HCT116 (cell line): Measurements from ENCODE around the gene AGAP5. TPM values are rescaled to one million over a fixed set of nuclear protein-coding genes. Genes with fewer than 3 reads are reported as not detected.

Experiments used
- ATAC-seq: fragments of 200-7000 bp; cut with Tn5 transposase; 2 replicates; pipeline ENCODE4 v1.9.1; 2020; ENCODE audit warnings: mild to moderate bottlenecking, moderate library complexity
- BruUV-seq: library from RNA; stranded (reverse); fragments of 400-500 nt; replicated peaks from 2 replicates; lab custom pipeline; 2021; lab: Mats Ljungman, UMichigan
- CTCF ChIA-PET: fragments of 300-600 bp; sonication (Branson Sonifier 250); formaldehyde crosslinking; loops from one replicate; lab custom pipeline; 2021; ENCODE audit warnings: antibody characterized with exemption; lab: Charles Lee
- POLR2A ChIA-PET: fragments of 300-600, 350-600 bp; sonication (Branson Sonifier 250); formaldehyde crosslinking; loops from one replicate; lab custom pipeline; 2021; ENCODE audit warnings: antibody characterized with exemption; lab: Charles Lee
- RAD21 ChIA-PET, 2 experiments: fragments of 300-600 bp; sonication (Branson Sonifier 250); formaldehyde crosslinking; loops; one replicate each; lab custom pipeline; 2023; ENCODE audit warnings: low total read pairs in 2 of 2; ENCODE audit not compliant: uncharacterized antibody in 2 of 2, unreplicated experiment in 2 of 2, low non-redundant PET in 1 of 2; lab: Charles Lee
- DNase-seq: peaks from one replicate; pipeline ENCODE4 v3.0.0-alpha.2; 2010; ENCODE audit warnings: low read depth, low spot score
- H2AFZ ChIP-seq: fragments of 200-600 bp; shearing (Covaris generic), sonication (generic); 2 replicates; pipeline ENCODE4 v1.6.1; 2017; ENCODE audit warnings: low read depth, mixed run types, mixed read lengths, antibody characterized with exemption, low read length; ENCODE audit not compliant: poor library complexity, severe bottlenecking
- H3K27ac ChIP-seq: 2 replicates; pipeline ENCODE4 v1.5.1; 2012; ENCODE audit warnings: low read depth, low read length
- H3K27me3 ChIP-seq: fragments of 200-600 bp; sonication (generic); 2 replicates; pipeline ENCODE4 v1.6.1; 2016; ENCODE audit warnings: mixed run types, low read length, mixed read lengths; ENCODE audit not compliant: insufficient read depth
- H3K36me3 ChIP-seq, 2 experiments: fragments of 200-500 bp in 1 of 2; fragments of 200-600 bp in 1 of 2; sonication (Bioruptor generic) in 1 of 2; sonication (generic) in 1 of 2; 2 replicates each; pipeline versions ENCODE4 v1.5.1 to v1.6.1; 2014 to 2016; ENCODE audit warnings: low read length in 2 of 2, inconsistent platforms in 1 of 2, mixed read lengths in 1 of 2, mixed run types in 1 of 2; ENCODE audit not compliant: insufficient read depth in 2 of 2, control insufficient read depth in 1 of 2
- H3K4me1 ChIP-seq, 2 experiments: fragments of 200-600 bp in 1 of 2; sonication (generic) in 1 of 2; 2 replicates each; pipeline versions ENCODE4 v1.5.1 to v1.6.1; 2012 to 2017; ENCODE audit warnings: low read length in 2 of 2, inconsistent platforms in 1 of 2, mild to moderate bottlenecking in 1 of 2, mixed read lengths in 1 of 2, mixed run types in 1 of 2, moderate library complexity in 1 of 2; ENCODE audit not compliant: insufficient read depth in 2 of 2, control insufficient read depth in 1 of 2
- H3K4me2 ChIP-seq: fragments of 200-600 bp; sonication (generic); 2 replicates; pipeline ENCODE4 v1.6.1; 2017; ENCODE audit warnings: mixed run types, low read length, mixed read lengths
- H3K4me3 ChIP-seq, 2 experiments: fragments of 200-600 bp in 1 of 2; sonication (generic) in 1 of 2; replicated peaks in 1 of 2; 2 replicates each; pipeline ENCODE4 v1.5.1; 2011 to 2016; ENCODE audit warnings: low read length in 2 of 2, control low read depth in 1 of 2, low read depth in 1 of 2, mild to moderate bottlenecking in 1 of 2, mixed read lengths in 1 of 2, mixed run types in 1 of 2
- H3K79me2 ChIP-seq: fragments of 200-600 bp; sonication (generic); 2 replicates; pipeline ENCODE4 v1.6.1; 2017; ENCODE audit warnings: mild to moderate bottlenecking, mixed run types, low read length, moderate library complexity, mixed read lengths; ENCODE audit not compliant: insufficient read depth
- H3K9ac ChIP-seq: fragments of 200-600 bp; sonication (generic); 2 replicates; pipeline ENCODE4 v1.6.1; 2016; ENCODE audit warnings: low read length, mixed read lengths
- H3K9me2 ChIP-seq: fragments of 200-600 bp; sonication (generic), shearing (Covaris generic); 2 replicates; pipeline ENCODE4 v1.6.1; 2017; ENCODE audit warnings: mixed run types, mild to moderate bottlenecking, moderate library complexity; ENCODE audit not compliant: insufficient read depth
- H3K9me3 ChIP-seq, 2 experiments: fragments of 200-500 bp in 1 of 2; fragments of 200-600 bp in 1 of 2; sonication (Bioruptor generic) in 1 of 2; sonication (generic) in 1 of 2; 2 replicates each; pipeline ENCODE4 v1.6.1; 2014 to 2017; ENCODE audit warnings: low read length in 2 of 2, mixed read lengths in 2 of 2, inconsistent platforms in 1 of 2, low read depth in 1 of 2, mild to moderate bottlenecking in 1 of 2, mixed run types in 1 of 2, moderate library complexity in 1 of 2; ENCODE audit not compliant: control insufficient read depth in 1 of 2, insufficient read depth in 1 of 2
- H4K20me1 ChIP-seq: fragments of 200-600 bp; sonication (generic), shearing (Covaris generic); 2 replicates; pipeline ENCODE4 v1.6.1; 2017; ENCODE audit warnings: mixed run types, mild to moderate bottlenecking, moderate library complexity; ENCODE audit not compliant: insufficient read depth
- CEBPB ChIP-seq: IDR thresholded peaks from 2 replicates; pipeline ENCODE4 v1.6.1; 2012; ENCODE audit warnings: low read depth
- EGR1 ChIP-seq: IDR thresholded peaks from 2 replicates; pipeline ENCODE4 v1.6.1; 2012; ENCODE audit warnings: low read depth
- EZH2 ChIP-seq: fragments of 200-600 bp; sonication (generic); IDR thresholded peaks from 2 replicates; pipeline ENCODE4 v1.6.1; 2017; ENCODE audit warnings: antibody characterized with exemption, mixed run types
- FOSL1 ChIP-seq: IDR thresholded peaks from 2 replicates; pipeline ENCODE4 v1.6.1; 2012; ENCODE audit warnings: low read depth
- MAX ChIP-seq: IDR thresholded peaks from 2 replicates; pipeline ENCODE4 v1.6.1; 2012
- POLR2A ChIP-seq: IDR thresholded peaks from 2 replicates; pipeline ENCODE4 v1.7.0; 2011; ENCODE audit warnings: borderline replicate concordance; ENCODE audit not compliant: insufficient read depth, insufficient read length; ENCODE audit errors: extremely low read depth
- POLR2AphosphoS5 ChIP-seq: IDR thresholded peaks from 2 replicates; pipeline ENCODE4 v1.6.1; 2011; ENCODE audit warnings: mild to moderate bottlenecking, low read depth, low read length, moderate library complexity
- RAD21 ChIP-seq: IDR thresholded peaks from 2 replicates; pipeline ENCODE4 v1.6.1; 2012; ENCODE audit warnings: low read depth, mild to moderate bottlenecking
- SIN3A ChIP-seq: IDR thresholded peaks from 2 replicates; pipeline ENCODE4 v1.6.1; 2012; ENCODE audit warnings: low read depth
- ZFX ChIP-seq: fragments of 450-650 bp; IDR thresholded peaks from 2 replicates; pipeline ENCODE4 v1.6.1; 2017
- intact Hi-C: fragments of 100-400 bp; cut with micrococcal nuclease; formaldehyde crosslinking; loops from 2 replicates; pipeline ENCODE4 v1.10.0; 2022
- total RNA-seq: library from RNA; stranded (reverse); gene quantifications from one replicate; pipeline ENCODE4 v1.2.1, GENCODE V29; 2021; ENCODE audit not compliant: unreplicated experiment

AGAP5 gene
- total RNA-seq, 1 experiment from 2014 or later = 7.5 TPM

GRCh38 chr10:73625884-73626752 is 71.8 kb downstream of the AGAP5 start (continued):
- TF ChIP-seq POLR2A = peak; percentile 88
- peak; percentile 81 for TF ChIP-seq MAX
- no peak for TF ChIP-seq EGR1
- no peak; the same call in 1 of the 2 replicates for TF ChIP-seq SIN3A
- no peak for TF ChIP-seq RAD21
- no peak for TF ChIP-seq EZH2
- peak; percentile 94 for TF ChIP-seq POLR2AphosphoS5
- TF ChIP-seq ZFX = peak; percentile 27; the same call in 1 of the 2 replicates
- no peak for TF ChIP-seq CEBPB
- TF ChIP-seq FOSL1 = no peak

- peaks cover 13% of the 10 kb centered on the region for H3K79me2 ChIP-seq
- H3K9me3 ChIP-seq = no peaks in the 10 kb centered on the region
- ChIA-PET CTCF (interaction anchor here (1.0 to 1.4 kb wide), 2 partner anchors 19 to 24 kb away, joined by 3 to 5 read pairs; no protein-coding TSS in a partner anchor), POLR2A (interaction anchor here (0.6 to 1.4 kb wide), 9 partner anchors 10 to 378 kb away, joined by 3 to 10 read pairs (median 4); partner anchors contain the start of gene DNAJC9), RAD21 (interaction anchor here in 1 of 2 experiments (0.6 kb wide), 2 partner anchors 19 to 66 kb away, joined by 3 to 5 read pairs; no protein-coding TSS in a partner anchor)
- H3K27ac ChIP-seq = peak overlapping the region; percentile 75
- peak; percentile 69 for ATAC-seq
- H4K20me1 ChIP-seq = no peaks in the 10 kb centered on the region
- H3K4me2 ChIP-seq = peak overlapping the region; percentile 79
- peak overlapping the region; percentile 83 for H3K9ac ChIP-seq
- no peak for DNase-seq
- BruUV-seq = no TSS peak
- intact Hi-C loops = loop anchor here (1.0 to 5.0 kb wide), 2 partner anchors 96 to 378 kb away; partner anchors contain the start of gene DNAJC9
- no peaks in the 10 kb centered on the region for H3K27me3 ChIP-seq
- TF ChIP-seq SIN3A (peak; percentile 54; the same call in 1 of the 2 replicates), POLR2AphosphoS5 (no peak)
- H3K36me3 ChIP-seq = no peaks in the 10 kb centered on the region
- H3K9me2 ChIP-seq = no peaks in the 10 kb centered on the region
- H3K4me1 ChIP-seq = peaks cover 0 to 9% of the 10 kb centered on the region in 2 experiments; a peak in 2 of 4 replicates
- peak overlapping the region; percentile 72 to 98 for H3K4me3 ChIP-seq
- peak overlapping the region; percentile 77 for H2AFZ ChIP-seq
Observed at GRCh38 chr10:73625004-73625883, 72.7 kb downstream of the AGAP5 start.

Other genes starting within 250 kb of the AGAP5 start
- 32.0 TPM for gene PPP3CB, start 202.1 kb downstream of the AGAP5 start, total RNA-seq
- 28.0 TPM for gene USP54, start 106.8 kb downstream of the AGAP5 start, total RNA-seq
- gene MYOZ1, start 56.6 kb downstream of the AGAP5 start, total RNA-seq = not detected
- 0.10 TPM for gene SYNPO2L, start 42.1 kb downstream of the AGAP5 start, total RNA-seq
- 60.9 TPM for gene SEC24C, start 46.3 kb upstream of the AGAP5 start, total RNA-seq
- 36.6 TPM for gene CHCHD1, start 83.9 kb upstream of the AGAP5 start, total RNA-seq
- 49.9 TPM for gene ZSWIM8, start 87.5 kb upstream of the AGAP5 start, total RNA-seq
- 21.8 TPM for gene NDST2, start 113.5 kb upstream of the AGAP5 start, total RNA-seq
- 28.3 TPM for gene CAMK2G, start 176.4 kb upstream of the AGAP5 start, total RNA-seq
- gene PLAU, start 213.0 kb upstream of the AGAP5 start, total RNA-seq = 60.3 TPM